Liver (tissue), 9 donors: ENCODE results near the gene MYO7B. TPM values are rescaled to one million over a fixed set of nuclear protein-coding genes. Genes with fewer than 3 reads are reported as not detected.

Experiments used
- DNase-seq: peaks from one replicate; pipeline ENCODE4 v3.0.0-alpha.2; 2017; ENCODE audit warnings: low spot score
- H3K27ac ChIP-seq, 2 donors: one replicate each; pipeline ENCODE4 v1.7.0; 2013; ENCODE audit warnings: inconsistent platforms in 2 of 2, low read length in 2 of 2, control low read depth in 1 of 2, low read depth in 1 of 2, mild to moderate bottlenecking in 1 of 2
- H3K27me3 ChIP-seq, 4 donors: one replicate each; pipeline versions ENCODE4 v1.6.1 to v1.7.0; 2013; ENCODE audit warnings: low read length in 3 of 4, inconsistent platforms in 1 of 4, mild to moderate bottlenecking in 1 of 4, moderate library complexity in 1 of 4; ENCODE audit not compliant: control insufficient read depth in 4 of 4, insufficient read depth in 4 of 4
- H3K36me3 ChIP-seq, 4 donors: one replicate each; pipeline versions ENCODE4 v1.6.1 to v1.7.0; 2013; ENCODE audit warnings: low read length in 3 of 4, mild to moderate bottlenecking in 3 of 4, low read depth in 1 of 4, moderate library complexity in 1 of 4; ENCODE audit not compliant: control insufficient read depth in 4 of 4, insufficient read depth in 3 of 4
- H3K4me1 ChIP-seq, 4 donors: one replicate each; pipeline versions ENCODE4 v1.6.1 to v1.7.0; 2013; ENCODE audit warnings: low read length in 3 of 4, mild to moderate bottlenecking in 3 of 4, moderate library complexity in 1 of 4; ENCODE audit not compliant: control insufficient read depth in 4 of 4, insufficient read depth in 4 of 4
- H3K4me3 ChIP-seq, 3 donors: one replicate each; pipeline versions ENCODE4 v1.6.1 to v1.7.0; 2013; ENCODE audit warnings: low read length in 3 of 3, control low read depth in 1 of 3, low read depth in 1 of 3, mild to moderate bottlenecking in 1 of 3
- H3K9ac ChIP-seq, 2 donors: one replicate each; pipeline ENCODE4 v1.7.0; 2013; ENCODE audit warnings: low read length in 2 of 2, mild to moderate bottlenecking in 2 of 2, moderate library complexity in 2 of 2, control low read depth in 1 of 2, low read depth in 1 of 2
- H3K9me3 ChIP-seq, 4 donors: one replicate each; pipeline versions ENCODE4 v1.6.1 to v1.7.0; 2013; ENCODE audit warnings: low read length in 3 of 4; ENCODE audit not compliant: control insufficient read depth in 4 of 4
- FOXA2 ChIP-seq: IDR thresholded peaks from 2 replicates; pipeline ENCODE4 v1.6.1; 2016; ENCODE audit warnings: antibody characterized with exemption
- GABPA ChIP-seq, 2 donors: IDR thresholded peaks in 1 of 2; conservative IDR thresholded peaks in 1 of 2; 2 replicates each; pipeline ENCODE4 v1.6.1; 2016; ENCODE audit warnings: antibody characterized with exemption in 2 of 2, mild to moderate bottlenecking in 1 of 2, moderate library complexity in 1 of 2
- HNF4A ChIP-seq, 2 donors: conservative IDR thresholded peaks; 2 replicates each; pipeline ENCODE4 v1.6.1; 2016; ENCODE audit warnings: antibody characterized with exemption in 2 of 2, mild to moderate bottlenecking in 2 of 2
- HNF4G ChIP-seq: IDR thresholded peaks from 2 replicates; pipeline ENCODE4 v1.6.1; 2016; ENCODE audit warnings: antibody characterized with exemption
- JUND ChIP-seq, 2 donors: IDR thresholded peaks; 2 replicates each; pipeline ENCODE4 v1.6.1; 2016; ENCODE audit warnings: antibody characterized with exemption in 2 of 2
- NR2F2 ChIP-seq: IDR thresholded peaks from 2 replicates; pipeline ENCODE4 v1.6.1; 2016; ENCODE audit warnings: antibody characterized with exemption
- RAD21 ChIP-seq, 2 donors: IDR thresholded peaks; 2 replicates each; pipeline ENCODE4 v1.6.1; 2016; ENCODE audit warnings: antibody characterized with exemption in 2 of 2, mild to moderate bottlenecking in 2 of 2
- RXRA ChIP-seq, 2 donors: IDR thresholded peaks; 2 replicates each; pipeline ENCODE4 v1.6.1; 2017 to 2018; ENCODE audit warnings: antibody characterized with exemption in 2 of 2, mild to moderate bottlenecking in 1 of 2
- SP1 ChIP-seq: IDR thresholded peaks from 2 replicates; pipeline ENCODE4 v1.6.1; 2018; ENCODE audit warnings: antibody characterized with exemption, mild to moderate bottlenecking
- YY1 ChIP-seq: IDR thresholded peaks from 2 replicates; pipeline ENCODE4 v1.6.1; 2016; ENCODE audit warnings: antibody characterized with exemption, mild to moderate bottlenecking
- WGBS: extraction: QIAGEN DNeasy Blood & Tissue Kit; methylation state at CpG from one replicate; pipeline ENCODE4 v1.1.7; 2013; 5-methylcytosine and 5-hydroxymethylcytosine counted together
- polyA plus RNA-seq, 2 donors: library from polyadenylated mRNA; stranded (reverse) in 1 of 2; unstranded in 1 of 2; fragments of 200-250 nt in 1 of 2; fragments of >200 nt in 1 of 2; fragmentation: Nextera tagmentation in 1 of 2; extraction: Ambion mirVana in 1 of 2; gene quantifications; one replicate each; pipeline versions ENCODE4 v1.2.1 to v1.2.3, GENCODE V29; 2013 to 2015
- total RNA-seq, 2 donors: library from RNA; depleted of rRNA; stranded (reverse); fragments of >200 nt; gene quantifications; one replicate each; pipeline ENCODE4 v1.2.3, GENCODE V29; 2014
- TF ChIP-seq, protein P1 (sequence below): IDR thresholded peaks from 2 replicates; pipeline ENCODE4 v1.6.1; 2016; ENCODE audit warnings: antibody characterized with exemption
- TF ChIP-seq, protein P2 (sequence below): IDR thresholded peaks from 2 replicates; pipeline ENCODE4 v1.6.1; 2016; ENCODE audit warnings: antibody characterized with exemption
- TF ChIP-seq, protein P3 (sequence below): IDR thresholded peaks from 2 replicates; pipeline ENCODE4 v1.6.1; 2016; ENCODE audit warnings: antibody characterized with exemption, mild to moderate bottlenecking
- TF ChIP-seq, protein P4 (sequence below): fragments of 150-350 bp; IDR thresholded peaks from 2 replicates; pipeline ENCODE4 v1.5.1; 2017; ENCODE audit warnings: improper control_type of control experiment, low read depth, low read length; ENCODE audit not compliant: missing input control
- TF ChIP-seq, protein P5 (sequence below): IDR thresholded peaks from 2 replicates; pipeline ENCODE4 v1.6.1; 2016; ENCODE audit warnings: antibody characterized with exemption
- donor health status: healthy.
- donor health status: healthy.
- donor health status: healthy.
- donor health status: healthy.
- donor health status: healthy.

The MYO7B gene
- total and polyA plus RNA-seq, 4 donors = 0.15 to 1.1 (median 0.64) TPM

DNA sequence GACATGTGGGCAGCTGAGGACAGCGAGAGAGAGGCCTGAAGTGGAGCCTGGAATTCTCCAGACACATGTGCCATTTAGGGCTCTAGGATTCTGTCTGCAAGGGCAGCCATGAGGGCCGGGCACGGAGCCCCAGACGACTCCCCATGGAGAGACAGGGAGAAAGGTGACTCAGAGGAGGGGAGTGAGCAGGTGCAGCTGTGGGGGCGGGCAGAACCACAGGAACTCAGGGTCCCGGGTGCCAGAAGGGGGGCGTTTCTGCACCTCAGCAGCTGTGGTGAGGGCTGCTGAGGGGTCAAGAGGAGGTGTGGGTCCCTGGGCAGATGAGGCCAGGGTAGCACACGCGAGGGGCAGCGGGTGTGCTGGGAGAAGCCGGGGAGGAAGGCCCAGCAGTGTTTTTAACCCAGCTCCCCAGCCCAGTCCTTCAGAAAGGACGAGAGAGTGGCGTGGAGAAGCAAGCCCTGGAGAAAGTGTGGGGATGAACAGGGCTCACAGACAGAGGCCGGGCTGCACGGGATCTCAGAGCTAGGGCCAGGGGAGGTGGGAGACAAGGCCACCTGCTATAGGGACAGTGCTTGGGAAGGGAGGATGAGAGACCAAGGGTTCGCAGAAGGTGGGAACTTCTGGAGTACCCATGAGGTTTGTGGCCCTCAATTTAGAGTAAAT lies 118.1 kb downstream of the MYO7B start:
- Histone ChIP-seq H3K36me3 (peaks cover 0 to 14% (median 1%) of the 10 kb centered on the region in 4 donors), H3K9ac (no peak overlapping the region), H3K4me3 (no peak overlapping the region), H3K27me3 (no peaks in the 10 kb centered on the region), H3K4me1 (peaks cover 2 to 11% (median 5%) of the 10 kb centered on the region in 4 donors), H3K27ac (no peak overlapping the region), H3K9me3 (no peaks in the 10 kb centered on the region)
- TF ChIP-seq NR2F2 (no peak), HNF4A (conservative IDR thresholded peaks at IDR 0.05) (no peak), FOXA2 (no peak), GABPA (IDR thresholded peaks at IDR 0.05 in 1 of 2, conservative IDR thresholded peaks at IDR 0.05 in 1 of 2) (no peak)
- TF ChIP-seq, protein P1, sequence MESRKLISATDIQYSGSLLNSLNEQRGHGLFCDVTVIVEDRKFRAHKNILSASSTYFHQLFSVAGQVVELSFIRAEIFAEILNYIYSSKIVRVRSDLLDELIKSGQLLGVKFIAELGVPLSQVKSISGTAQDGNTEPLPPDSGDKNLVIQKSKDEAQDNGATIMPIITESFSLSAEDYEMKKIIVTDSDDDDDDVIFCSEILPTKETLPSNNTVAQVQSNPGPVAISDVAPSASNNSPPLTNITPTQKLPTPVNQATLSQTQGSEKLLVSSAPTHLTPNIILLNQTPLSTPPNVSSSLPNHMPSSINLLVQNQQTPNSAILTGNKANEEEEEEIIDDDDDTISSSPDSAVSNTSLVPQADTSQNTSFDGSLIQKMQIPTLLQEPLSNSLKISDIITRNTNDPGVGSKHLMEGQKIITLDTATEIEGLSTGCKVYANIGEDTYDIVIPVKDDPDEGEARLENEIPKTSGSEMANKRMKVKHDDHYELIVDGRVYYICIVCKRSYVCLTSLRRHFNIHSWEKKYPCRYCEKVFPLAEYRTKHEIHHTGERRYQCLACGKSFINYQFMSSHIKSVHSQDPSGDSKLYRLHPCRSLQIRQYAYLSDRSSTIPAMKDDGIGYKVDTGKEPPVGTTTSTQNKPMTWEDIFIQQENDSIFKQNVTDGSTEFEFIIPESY = no peak
- TF ChIP-seq, protein P2, sequence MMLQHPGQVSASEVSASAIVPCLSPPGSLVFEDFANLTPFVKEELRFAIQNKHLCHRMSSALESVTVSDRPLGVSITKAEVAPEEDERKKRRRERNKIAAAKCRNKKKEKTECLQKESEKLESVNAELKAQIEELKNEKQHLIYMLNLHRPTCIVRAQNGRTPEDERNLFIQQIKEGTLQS = no peak
- TF ChIP-seq, protein P3, sequence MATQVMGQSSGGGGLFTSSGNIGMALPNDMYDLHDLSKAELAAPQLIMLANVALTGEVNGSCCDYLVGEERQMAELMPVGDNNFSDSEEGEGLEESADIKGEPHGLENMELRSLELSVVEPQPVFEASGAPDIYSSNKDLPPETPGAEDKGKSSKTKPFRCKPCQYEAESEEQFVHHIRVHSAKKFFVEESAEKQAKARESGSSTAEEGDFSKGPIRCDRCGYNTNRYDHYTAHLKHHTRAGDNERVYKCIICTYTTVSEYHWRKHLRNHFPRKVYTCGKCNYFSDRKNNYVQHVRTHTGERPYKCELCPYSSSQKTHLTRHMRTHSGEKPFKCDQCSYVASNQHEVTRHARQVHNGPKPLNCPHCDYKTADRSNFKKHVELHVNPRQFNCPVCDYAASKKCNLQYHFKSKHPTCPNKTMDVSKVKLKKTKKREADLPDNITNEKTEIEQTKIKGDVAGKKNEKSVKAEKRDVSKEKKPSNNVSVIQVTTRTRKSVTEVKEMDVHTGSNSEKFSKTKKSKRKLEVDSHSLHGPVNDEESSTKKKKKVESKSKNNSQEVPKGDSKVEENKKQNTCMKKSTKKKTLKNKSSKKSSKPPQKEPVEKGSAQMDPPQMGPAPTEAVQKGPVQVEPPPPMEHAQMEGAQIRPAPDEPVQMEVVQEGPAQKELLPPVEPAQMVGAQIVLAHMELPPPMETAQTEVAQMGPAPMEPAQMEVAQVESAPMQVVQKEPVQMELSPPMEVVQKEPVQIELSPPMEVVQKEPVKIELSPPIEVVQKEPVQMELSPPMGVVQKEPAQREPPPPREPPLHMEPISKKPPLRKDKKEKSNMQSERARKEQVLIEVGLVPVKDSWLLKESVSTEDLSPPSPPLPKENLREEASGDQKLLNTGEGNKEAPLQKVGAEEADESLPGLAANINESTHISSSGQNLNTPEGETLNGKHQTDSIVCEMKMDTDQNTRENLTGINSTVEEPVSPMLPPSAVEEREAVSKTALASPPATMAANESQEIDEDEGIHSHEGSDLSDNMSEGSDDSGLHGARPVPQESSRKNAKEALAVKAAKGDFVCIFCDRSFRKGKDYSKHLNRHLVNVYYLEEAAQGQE = no peak
- DNase-seq = no peak
- WGBS = 89% methylated on average over 16 of the region's 16 CpGs

DNA sequence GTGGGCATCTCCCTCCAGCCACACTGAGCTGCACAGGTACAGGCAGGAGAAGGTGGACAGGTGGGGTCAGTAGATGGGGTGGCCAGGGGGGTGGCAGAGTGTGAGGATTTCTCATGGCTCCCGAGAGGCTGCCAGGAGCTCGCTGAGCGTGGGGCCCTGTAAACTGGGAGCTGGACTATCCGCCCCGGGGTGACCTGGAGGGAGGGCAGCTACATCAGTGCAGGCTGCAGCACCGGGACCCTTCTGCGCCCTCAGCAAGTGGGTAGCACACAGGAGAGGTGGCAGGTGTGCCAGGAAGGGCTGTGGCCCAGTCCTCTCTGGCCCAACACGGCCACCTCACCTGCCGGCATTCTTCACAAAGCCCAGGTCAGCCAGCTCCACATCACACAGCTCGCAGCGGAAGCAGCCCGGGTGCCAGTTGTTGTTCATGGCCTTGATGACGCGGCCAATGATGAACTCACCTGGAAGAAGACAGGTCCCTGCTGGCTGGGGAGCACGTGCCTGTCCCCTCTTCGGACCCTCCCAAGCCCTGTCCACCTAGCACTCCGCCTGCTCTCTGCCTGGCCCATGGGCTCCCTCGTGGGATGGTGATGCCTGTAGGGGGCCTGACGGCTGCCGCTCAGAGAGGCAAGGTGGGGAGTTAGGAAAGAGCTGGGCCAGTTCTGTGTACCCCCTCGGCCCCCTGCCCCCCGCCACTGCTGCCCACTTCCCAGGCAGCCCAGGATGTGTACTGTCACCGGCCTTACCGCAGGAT lies 118.8 kb downstream of the MYO7B start:
- peaks cover 0 to 14% (median 1%) of the 10 kb centered on the region in 4 donors for H3K36me3 ChIP-seq
- 95% methylated on average over 24 of the region's 24 CpGs for WGBS
- H3K4me1 ChIP-seq = peaks cover 2 to 9% (median 3%) of the 10 kb centered on the region in 4 donors
- no peak overlapping the region for H3K27ac ChIP-seq
- no peak overlapping the region for H3K9ac ChIP-seq
- H3K4me3 ChIP-seq = no peak overlapping the region
- H3K27me3 ChIP-seq = no peaks in the 10 kb centered on the region
- H3K9me3 ChIP-seq = no peaks in the 10 kb centered on the region
- no peak for DNase-seq
- TF ChIP-seq JUND (IDR thresholded peaks at IDR 0.05) (no peak), NR2F2 (no peak), RXRA (IDR thresholded peaks at IDR 0.05) (no peak), YY1 (no peak), GABPA (IDR thresholded peaks at IDR 0.05 in 1 of 2, conservative IDR thresholded peaks at IDR 0.05 in 1 of 2) (no peak), FOXA2 (no peak), HNF4A (conservative IDR thresholded peaks at IDR 0.05) (no peak), SP1 (no peak), RAD21 (IDR thresholded peaks at IDR 0.05) (no peak), HNF4G (no peak)
- TF ChIP-seq, protein P4, sequence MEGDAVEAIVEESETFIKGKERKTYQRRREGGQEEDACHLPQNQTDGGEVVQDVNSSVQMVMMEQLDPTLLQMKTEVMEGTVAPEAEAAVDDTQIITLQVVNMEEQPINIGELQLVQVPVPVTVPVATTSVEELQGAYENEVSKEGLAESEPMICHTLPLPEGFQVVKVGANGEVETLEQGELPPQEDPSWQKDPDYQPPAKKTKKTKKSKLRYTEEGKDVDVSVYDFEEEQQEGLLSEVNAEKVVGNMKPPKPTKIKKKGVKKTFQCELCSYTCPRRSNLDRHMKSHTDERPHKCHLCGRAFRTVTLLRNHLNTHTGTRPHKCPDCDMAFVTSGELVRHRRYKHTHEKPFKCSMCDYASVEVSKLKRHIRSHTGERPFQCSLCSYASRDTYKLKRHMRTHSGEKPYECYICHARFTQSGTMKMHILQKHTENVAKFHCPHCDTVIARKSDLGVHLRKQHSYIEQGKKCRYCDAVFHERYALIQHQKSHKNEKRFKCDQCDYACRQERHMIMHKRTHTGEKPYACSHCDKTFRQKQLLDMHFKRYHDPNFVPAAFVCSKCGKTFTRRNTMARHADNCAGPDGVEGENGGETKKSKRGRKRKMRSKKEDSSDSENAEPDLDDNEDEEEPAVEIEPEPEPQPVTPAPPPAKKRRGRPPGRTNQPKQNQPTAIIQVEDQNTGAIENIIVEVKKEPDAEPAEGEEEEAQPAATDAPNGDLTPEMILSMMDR = no peak
- TF ChIP-seq, protein P1 = no peak
- TF ChIP-seq, protein P5, sequence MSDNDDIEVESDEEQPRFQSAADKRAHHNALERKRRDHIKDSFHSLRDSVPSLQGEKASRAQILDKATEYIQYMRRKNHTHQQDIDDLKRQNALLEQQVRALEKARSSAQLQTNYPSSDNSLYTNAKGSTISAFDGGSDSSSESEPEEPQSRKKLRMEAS = no peak
- TF ChIP-seq, protein P2 = no peak
